Adrenal gland (tissue), 12 donors: ENCODE data around the gene FYTTD1. TPM values are rescaled to one million over a fixed set of nuclear protein-coding genes. Genes with fewer than 3 reads are reported as not detected.
A peak's percentile ranks its signal among the peaks of the same experiment; 100 is the strongest.

ENCODE experiments used
- DNase-seq, 7 donors: peaks; one replicate each; pipeline ENCODE4 v3.0.0-alpha.2; 2019 to 2020
- H3K27ac ChIP-seq, 5 donors: fragments of 200-600 bp; sonication (generic) in 4 of 5; 1 replicate in 3 of 5; 2 replicates in 2 of 5; pipeline versions ENCODE4 v1.5.1 to v1.8.0; 2016 to 2020; ENCODE audit warnings: mild to moderate bottlenecking in 1 of 5
- H3K27me3 ChIP-seq: fragments of 200-600 bp; 2 replicates; pipeline ENCODE4 v1.8.0; 2021
- H3K36me3 ChIP-seq, 2 donors: fragments of 200-600 bp; replicated peaks in 1 of 2; 1 replicate in 1 of 2; 2 replicates in 1 of 2; pipeline versions ENCODE4 v1.5.1 to v1.8.0; 2018 to 2022
- H3K4me1 ChIP-seq, 2 donors: fragments of 200-600 bp; replicated peaks in 1 of 2; 1 replicate in 1 of 2; 2 replicates in 1 of 2; pipeline versions ENCODE4 v1.5.1 to v1.8.0; 2018 to 2021
- H3K4me3 ChIP-seq, 4 donors: fragments of 200-600 bp; sonication (generic) in 3 of 4; one replicate each; pipeline ENCODE4 v1.5.1; 2016 to 2018
- H3K9me3 ChIP-seq, 3 donors: fragments of 200-600 bp; sonication (generic) in 1 of 3; replicated peaks in 1 of 3; 1 replicate in 2 of 3; 2 replicates in 1 of 3; pipeline versions ENCODE4 v1.5.1 to v1.8.0; 2016 to 2021
- CTCF ChIP-seq, 6 experiments: fragments of 450-650 bp in 4 of 6; fragments of 200-600 bp in 2 of 6; sonication (generic) in 1 of 6; IDR thresholded peaks; 1 replicate in 5 of 6; 2 replicates in 1 of 6; pipeline versions ENCODE4 v1.5.1 to v1.8.0; 2016 to 2021; ENCODE audit warnings: antibody characterized with exemption in 6 of 6, mild to moderate bottlenecking in 2 of 6, moderate library complexity in 1 of 6
- POLR2A ChIP-seq, 2 donors: fragments of 450-650 bp; IDR thresholded peaks; one replicate each; pipeline ENCODE4 v1.6.1; 2017; ENCODE audit warnings: antibody characterized with exemption in 2 of 2, mild to moderate bottlenecking in 2 of 2, moderate library complexity in 1 of 2
- WGBS, 4 donors: extraction: QIAGEN DNeasy Blood & Tissue Kit in 2 of 4; methylation state at CpG; one replicate each; pipeline versions ENCODE4 v1.1.5 to v1.1.7; 2013 to 2017; 5-methylcytosine and 5-hydroxymethylcytosine counted together
- intact Hi-C, 2 donors: fragments of 100-400 bp; cut with DNase I; formaldehyde crosslinking; loops; one replicate each; pipeline versions ENCODE4 v1.14.1 to v1.15.0; 2022 to 2023
- polyA plus RNA-seq, 3 donors: library from polyadenylated mRNA; stranded (reverse); fragments of 200-250 nt in 2 of 3; fragments of 350-450 nt in 1 of 3; fragmentation: Illumina TruSeq in 1 of 3; extraction: RNeasy Lipid Tissue Mini Kit (QIAGEN cat#74804) in 1 of 3; gene quantifications; one replicate each; pipeline ENCODE4 v1.2.3, GENCODE V29; 2013 to 2014
- total RNA-seq, 9 donors: library from RNA; depleted of rRNA in 4 of 9; stranded (reverse); fragments of >200 nt in 4 of 9; fragments of 120-200 nt in 1 of 9; fragmentation: NEBNext Ultra II Directional in 1 of 9; extraction: Animal tissue kit (Norgen Biotek cat#: 25700) in 1 of 9; gene quantifications; one replicate each; pipeline versions ENCODE4 v1.1.0 to v1.2.4, GENCODE V29; 2013 to 2023
- donor health status: healthy with polysubstance abuse.
- donor health status: Bipolar disorder and iron deficiency.
- donor health status: DM: yes; HTN: yes; CAD: no.
- donor health status: DM: no; HTN: no; CAD: no.
- donor health status: DM: no; HTN: no; CAD: no.
- donor health status: DM: yes; HTN: yes; CAD: no.

Gene FYTTD1
- total and polyA plus RNA-seq, 12 donors: 10.1 to 70.4 (median 45.6) TPM

- Histone ChIP-seq H3K27me3 (no peaks in the 10 kb centered on the region), H3K36me3 (no peaks in the 10 kb centered on the region), H3K27ac (no peak overlapping the region), H3K4me1 (peaks cover 11 to 41% of the 10 kb centered on the region in 2 donors), H3K4me3 (no peak overlapping the region), H3K9me3 (no peaks in the 10 kb centered on the region)
- TF ChIP-seq POLR2A (IDR thresholded peaks at IDR 0.05) (no peak), CTCF (IDR thresholded peaks at IDR 0.05) (no peak)
- 60 to 69% (median 62%) methylated on average over 4 of the region's 4 CpGs for WGBS, 4 donors
- no peak for DNase-seq
- intact Hi-C loops: no loop called here
Measured at GRCh38 chr3:197796087-197796486, 46.4 kb downstream of the FYTTD1 start.

- H3K27ac ChIP-seq: no peak overlapping the region
- WGBS, 4 donors: 43 to 69% (median 63%) methylated on average over 3 of the region's 3 CpGs
- no peak overlapping the region for H3K4me3 ChIP-seq
- no peaks in the 10 kb centered on the region for H3K36me3 ChIP-seq
- H3K4me1 ChIP-seq: peaks cover 3 to 39% of the 10 kb centered on the region in 2 donors
- no peaks in the 10 kb centered on the region for H3K9me3 ChIP-seq
- TF ChIP-seq CTCF (IDR thresholded peaks at IDR 0.05): no peak
- DNase-seq: no peak
- H3K27me3 ChIP-seq: no peaks in the 10 kb centered on the region
- intact Hi-C loops: no loop called here
Measured at GRCh38 chr3:197798863-197799262, 49.2 kb downstream of the FYTTD1 start.

- H3K4me1 ChIP-seq: peaks cover 3 to 27% of the 10 kb centered on the region in 2 donors
Measured at GRCh38 chr3:197800379-197800778, 50.7 kb downstream of the FYTTD1 start.

GRCh38 chr3:197801891-197802778 is 52.5 kb downstream of the FYTTD1 start:
- DNase-seq: peak in 1 of 7 donors; percentile 16
- H3K27me3 ChIP-seq: no peaks in the 10 kb centered on the region
- 60 to 70% (median 69%) methylated on average over 8 of the region's 8 CpGs for WGBS, 4 donors
- H3K4me1 ChIP-seq: peaks cover 3 to 27% of the 10 kb centered on the region in 2 donors
- H3K27ac ChIP-seq: peak overlapping the region in 1 of 5 donors; percentile 8
- no peaks in the 10 kb centered on the region for H3K36me3 ChIP-seq
- intact Hi-C loops: no loop called here
- no peaks in the 10 kb centered on the region for H3K9me3 ChIP-seq
- TF ChIP-seq CTCF (IDR thresholded peaks at IDR 0.05) (peak in 1 of 6 experiments; percentile 2), POLR2A (IDR thresholded peaks at IDR 0.05) (no peak)
- H3K4me3 ChIP-seq: no peak overlapping the region

More at GRCh38 chr3:197800379-197800778, 50.7 kb downstream of the FYTTD1 start:
- Histone ChIP-seq H3K9me3 (no peaks in the 10 kb centered on the region), H3K27ac (no peak overlapping the region), H3K4me3 (no peak overlapping the region), H3K36me3 (no peaks in the 10 kb centered on the region), H3K27me3 (no peaks in the 10 kb centered on the region)
- 82 to 91% (median 87%) methylated on average over 3 of the region's 3 CpGs for WGBS, 4 donors
- DNase-seq: no peak
- TF ChIP-seq POLR2A (IDR thresholded peaks at IDR 0.05) (no peak), CTCF (IDR thresholded peaks at IDR 0.05) (no peak)
- intact Hi-C loops: no loop called here
